HEK293 (cell line): ENCODE data around the gene FAM118A.

Experiments
- CTCF ChIP-seq: fragments of 450-650 bp; formaldehyde crosslinking; IDR thresholded peaks from 2 replicates; pipeline ENCODE4 v1.5.1; 2016; ENCODE audit warnings: missing biosample characterization, missing genetic modification characterization
- REST ChIP-seq: fragments of 450-650 bp; formaldehyde crosslinking; IDR thresholded peaks from 2 replicates; pipeline ENCODE4 v1.5.1; 2016; ENCODE audit warnings: missing biosample characterization, missing genetic modification characterization
- TCF7L2 ChIP-seq: IDR thresholded peaks from 2 replicates; pipeline ENCODE4 v1.6.1; 2011; ENCODE audit warnings: low read depth, mild to moderate bottlenecking, inconsistent platforms, low read length, moderate library complexity, borderline replicate concordance
- ZBTB1 ChIP-seq: fragments of 450-650 bp; formaldehyde crosslinking; IDR thresholded peaks from 2 replicates; pipeline ENCODE4 v1.5.1; 2016; ENCODE audit warnings: missing biosample characterization, missing genetic modification characterization
- ZNF24 ChIP-seq: fragments of 450-650 bp; formaldehyde crosslinking; IDR thresholded peaks from 2 replicates; pipeline ENCODE4 v1.5.1; 2016; ENCODE audit warnings: missing biosample characterization, missing genetic modification characterization
- ZNF354C ChIP-seq: fragments of 450-650 bp; formaldehyde crosslinking; IDR thresholded peaks from 2 replicates; pipeline ENCODE4 v1.5.1; 2016; ENCODE audit warnings: missing biosample characterization, missing genetic modification characterization, low read depth, borderline replicate concordance
- ZNF416 ChIP-seq: fragments of 450-650 bp; formaldehyde crosslinking; IDR thresholded peaks from 2 replicates; pipeline ENCODE4 v1.5.1; 2016; ENCODE audit warnings: missing biosample characterization, missing genetic modification characterization
- ZNF426 ChIP-seq: fragments of 450-650 bp; formaldehyde crosslinking; IDR thresholded peaks from 2 replicates; pipeline ENCODE4 v1.5.1; 2017; ENCODE audit warnings: missing biosample characterization, missing genetic modification characterization, mild to moderate bottlenecking, inconsistent platforms, moderate library complexity
- ZNF510 ChIP-seq: fragments of 450-650 bp; formaldehyde crosslinking; IDR thresholded peaks from 2 replicates; pipeline ENCODE4 v1.5.1; 2018; ENCODE audit warnings: mild to moderate bottlenecking, missing genetic modification characterization, missing biosample characterization; ENCODE audit not compliant: insufficient replicate concordance
- ZNF518A ChIP-seq: fragments of 450-650 bp; formaldehyde crosslinking; conservative IDR thresholded peaks from 2 replicates; pipeline ENCODE4 v1.5.1; 2016; ENCODE audit warnings: low read depth, missing biosample characterization, missing genetic modification characterization
- ZNF580 ChIP-seq: fragments of 450-650 bp; formaldehyde crosslinking; IDR thresholded peaks from 2 replicates; pipeline ENCODE4 v1.5.1; 2016; ENCODE audit warnings: missing biosample characterization, missing genetic modification characterization
- ZNF664 ChIP-seq: fragments of 450-650 bp; formaldehyde crosslinking; IDR thresholded peaks from 2 replicates; pipeline ENCODE4 v1.5.1; 2016; ENCODE audit warnings: missing biosample characterization, missing genetic modification characterization
- TF ChIP-seq, protein P1 (sequence below): fragments of 450-650 bp; formaldehyde crosslinking; IDR thresholded peaks from 2 replicates; pipeline ENCODE4 v1.5.1; 2016; ENCODE audit warnings: missing biosample characterization, missing genetic modification characterization

DNA sequence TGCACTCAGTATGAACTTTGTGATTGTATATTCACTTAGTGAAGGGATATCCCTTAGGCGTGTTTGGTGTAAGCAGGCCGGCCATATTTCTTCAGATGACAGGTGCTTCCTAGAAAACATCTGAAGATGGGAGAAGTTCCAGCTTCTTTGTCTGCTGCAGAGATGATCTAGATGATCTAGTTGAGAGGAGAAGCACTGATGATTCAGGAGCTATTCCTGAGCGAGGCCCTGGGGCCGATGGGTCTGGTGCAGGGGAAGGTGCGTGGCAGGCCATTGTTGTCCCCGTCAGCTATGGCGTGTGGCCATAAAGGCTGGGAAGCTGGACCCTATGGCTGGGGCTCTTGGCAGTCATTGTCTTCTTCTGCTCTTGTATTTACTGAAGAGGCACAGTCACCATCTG lies 14.0 kb downstream of the FAM118A start:
- TF ChIP-seq ZNF518A (no peak), ZBTB1 (no peak), ZNF354C (tag by site-specific recombination) (no peak), ZNF580 (tag by site-specific recombination) (no peak), ZNF416 (tag by site-specific recombination) (no peak), ZNF664 (tag by site-specific recombination) (no peak), ZNF24 (no peak), REST (no peak), ZNF510 (tag by site-specific recombination) (no peak), TCF7L2 (no peak), CTCF (tag by site-specific recombination) (no peak), ZNF426 (tag by site-specific recombination) (no peak)
- TF ChIP-seq, protein P1, sequence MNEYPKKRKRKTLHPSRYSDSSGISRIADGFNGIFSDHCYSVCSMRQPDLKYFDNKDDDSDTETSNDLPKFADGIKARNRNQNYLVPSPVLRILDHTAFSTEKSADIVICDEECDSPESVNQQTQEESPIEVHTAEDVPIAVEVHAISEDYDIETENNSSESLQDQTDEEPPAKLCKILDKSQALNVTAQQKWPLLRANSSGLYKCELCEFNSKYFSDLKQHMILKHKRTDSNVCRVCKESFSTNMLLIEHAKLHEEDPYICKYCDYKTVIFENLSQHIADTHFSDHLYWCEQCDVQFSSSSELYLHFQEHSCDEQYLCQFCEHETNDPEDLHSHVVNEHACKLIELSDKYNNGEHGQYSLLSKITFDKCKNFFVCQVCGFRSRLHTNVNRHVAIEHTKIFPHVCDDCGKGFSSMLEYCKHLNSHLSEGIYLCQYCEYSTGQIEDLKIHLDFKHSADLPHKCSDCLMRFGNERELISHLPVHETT: no peak
